ENCODE results near the gene LRBA. TPM values are rescaled to one million over a fixed set of nuclear protein-coding genes. Genes with fewer than 3 reads are reported as not detected.
A peak's percentile ranks its signal among the peaks of the same experiment; 100 is the strongest.

The LRBA gene
- total RNA-seq, 8 experiments from 2014 or later: 15.9 to 71.4 (median 24.7) TPM

- Histone ChIP-seq H3K4me3 (no peak overlapping the region), H3K27ac (no peak overlapping the region), H3K4me1 (replicated peaks in 1 of 2) (peaks cover 2 to 23% of the 10 kb centered on the region in 2 donors)
- in situ Hi-C loops (cut with MboI; ENCODE audit: low pct_unique_long_range_greater_than_20kb in 2 of 9, low sequenced_read_pairs in 9 of 9, unreplicated experiment in 9 of 9): loop anchor here in 4 of 9 experiments (25.0 kb wide), 2 partner anchors 226 to 251 kb away; no protein-coding TSS in a partner anchor
- ATAC-seq (replicated peaks in 6 of 8): no peak
- WGBS, 10 experiments: 78 to 100% (median 94%) methylated on average over 1 of the region's 1 CpG; no CpG with 5 or more reads in 2 of the 10 experiments
Measured at GRCh38 chr4:150238591-150238990, 776.5 kb downstream of the LRBA start.

- in situ Hi-C loops (cut with MboI; ENCODE audit: low pct_unique_long_range_greater_than_20kb in 2 of 9, low sequenced_read_pairs in 9 of 9, unreplicated experiment in 9 of 9): loop anchor here in 4 of 9 experiments (25.0 kb wide), 2 partner anchors 225 to 250 kb away; no protein-coding TSS in a partner anchor
- WGBS, 10 experiments: 3 to 95% (median 79%) methylated on average over 1 to 6 of the region's 6 CpGs; no CpG with 5 or more reads in 1 of the 10 experiments
- Histone ChIP-seq H3K27ac (no peak overlapping the region), H3K4me1 (replicated peaks in 1 of 2) (peaks cover 2 to 23% of the 10 kb centered on the region in 2 donors), H3K4me3 (no peak overlapping the region)
- peak in 3 of 8 experiments; percentile 44 to 89 (median 89) for ATAC-seq (replicated peaks in 6 of 8)
Measured at GRCh38 chr4:150237110-150237872, 777.8 kb downstream of the LRBA start.

- ATAC-seq (replicated peaks in 6 of 8): peak in 3 of 8 experiments; percentile 18 to 56 (median 21)
- peaks cover 2 to 23% of the 10 kb centered on the region in 2 donors for H3K4me1 ChIP-seq (replicated peaks in 1 of 2)
- H3K27ac ChIP-seq: no peak overlapping the region
- in situ Hi-C loops (cut with MboI; ENCODE audit: low pct_unique_long_range_greater_than_20kb in 2 of 9, low sequenced_read_pairs in 9 of 9, unreplicated experiment in 9 of 9): loop anchor here in 4 of 9 experiments (25.0 kb wide), 2 partner anchors 224 to 249 kb away; no protein-coding TSS in a partner anchor
- H3K4me3 ChIP-seq: no peak overlapping the region
Measured at GRCh38 chr4:150236626-150237025, 778.5 kb downstream of the LRBA start.

- 23 to 82% (median 36%) methylated on average over 1 to 5 of the region's 6 CpGs; no CpG with 5 or more reads in 2 of the 10 experiments for WGBS, 10 experiments
- Histone ChIP-seq H3K4me1 (replicated peaks in 1 of 2) (peaks cover 4 to 28% of the 10 kb centered on the region in 2 donors), H3K4me3 (no peak overlapping the region), H3K27ac (no peak overlapping the region)
- peak; percentile 36 to 96 (median 82) for ATAC-seq (replicated peaks in 6 of 8)
- in situ Hi-C loops (cut with MboI; ENCODE audit: low pct_unique_long_range_greater_than_20kb in 2 of 9, low sequenced_read_pairs in 9 of 9, unreplicated experiment in 9 of 9): loop anchor here in 4 of 9 experiments (25.0 kb wide), 2 partner anchors 224 to 249 kb away; no protein-coding TSS in a partner anchor
Measured at GRCh38 chr4:150235808-150236271, 779.2 kb downstream of the LRBA start.

- Histone ChIP-seq H3K27ac (no peak overlapping the region), H3K4me3 (no peak overlapping the region), H3K4me1 (replicated peaks in 1 of 2) (peaks cover 9 to 33% of the 10 kb centered on the region in 2 donors)
- WGBS, 10 experiments: 57 to 100% (median 92%) methylated on average over 1 to 4 of the region's 5 CpGs; no CpG with 5 or more reads in 1 of the 10 experiments
- ATAC-seq (replicated peaks in 6 of 8): no peak
- in situ Hi-C loops (cut with MboI; ENCODE audit: low pct_unique_long_range_greater_than_20kb in 2 of 9, low sequenced_read_pairs in 9 of 9, unreplicated experiment in 9 of 9): loop anchor here in 4 of 9 experiments (25.0 kb wide), 2 partner anchors 223 to 248 kb away; no protein-coding TSS in a partner anchor
Measured at GRCh38 chr4:150235317-150235716, 779.8 kb downstream of the LRBA start.

- WGBS, 10 experiments: 72 to 100% (median 96%) methylated on average over 1 to 5 of the region's 5 CpGs; no CpG with 5 or more reads in 2 of the 10 experiments
- no peak overlapping the region for H3K27ac ChIP-seq
- H3K4me1 ChIP-seq (replicated peaks in 1 of 2): peaks cover 17 to 41% of the 10 kb centered on the region in 2 donors
- H3K4me3 ChIP-seq: no peak overlapping the region
- in situ Hi-C loops (cut with MboI; ENCODE audit: low pct_unique_long_range_greater_than_20kb in 2 of 9, low sequenced_read_pairs in 9 of 9, unreplicated experiment in 9 of 9): loop anchor here in 4 of 9 experiments (25.0 kb wide), 2 partner anchors 222 to 247 kb away; no protein-coding TSS in a partner anchor
- ATAC-seq (replicated peaks in 6 of 8): no peak
Measured at GRCh38 chr4:150234246-150234645, 780.8 kb downstream of the LRBA start.

- Histone ChIP-seq H3K4me1 (replicated peaks in 1 of 2) (peaks cover 21 to 45% of the 10 kb centered on the region in 2 donors), H3K4me3 (no peak overlapping the region), H3K27ac (no peak overlapping the region)
- ATAC-seq (replicated peaks in 6 of 8): peak in 1 of 8 experiments; percentile 5
- in situ Hi-C loops (cut with MboI; ENCODE audit: low pct_unique_long_range_greater_than_20kb in 2 of 9, low sequenced_read_pairs in 9 of 9, unreplicated experiment in 9 of 9): loop anchor here in 4 of 9 experiments (25.0 kb wide), 2 partner anchors 220 to 245 kb away; no protein-coding TSS in a partner anchor
- WGBS, 10 experiments: 66 to 100% (median 91%) methylated on average over 1 to 5 of the region's 6 CpGs; no CpG with 5 or more reads in 2 of the 10 experiments
Measured at GRCh38 chr4:150232029-150232428, 783.1 kb downstream of the LRBA start.

- 50 to 100% (median 82%) methylated on average over 2 to 4 of the region's 4 CpGs; no CpG with 5 or more reads in 1 of the 10 experiments for WGBS, 10 experiments
- H3K4me1 ChIP-seq (replicated peaks in 1 of 2): peaks cover 21 to 37% of the 10 kb centered on the region in 2 donors
- ATAC-seq (replicated peaks in 6 of 8): peak in 2 of 8 experiments; percentile 42 to 76
- in situ Hi-C loops (cut with MboI; ENCODE audit: low pct_unique_long_range_greater_than_20kb in 2 of 9, low sequenced_read_pairs in 9 of 9, unreplicated experiment in 9 of 9): loop anchor here in 4 of 9 experiments (25.0 kb wide), 2 partner anchors 219 to 244 kb away; no protein-coding TSS in a partner anchor
- H3K4me3 ChIP-seq: no peak overlapping the region
- no peak overlapping the region for H3K27ac ChIP-seq
Measured at GRCh38 chr4:150231107-150231770, 783.8 kb downstream of the LRBA start.

GRCh38 chr4:150230561-150230960 lies 784.5 kb downstream of the LRBA start:
- H3K4me1 ChIP-seq (replicated peaks in 1 of 2): peaks cover 21 to 30% of the 10 kb centered on the region in 2 donors
- ATAC-seq (replicated peaks in 6 of 8): peak in 2 of 8 experiments; percentile 29
- in situ Hi-C loops (cut with MboI; ENCODE audit: low pct_unique_long_range_greater_than_20kb in 2 of 9, low sequenced_read_pairs in 9 of 9, unreplicated experiment in 9 of 9): loop anchor here in 4 of 9 experiments (25.0 kb wide), 2 partner anchors 218 to 243 kb away; no protein-coding TSS in a partner anchor
- H3K4me3 ChIP-seq: no peak overlapping the region
- H3K27ac ChIP-seq: no peak overlapping the region
- 11 to 100% (median 67%) methylated on average over 1 to 2 of the region's 2 CpGs; no CpG with 5 or more reads in 3 of the 10 experiments for WGBS, 10 experiments

- Histone ChIP-seq H3K4me3 (no peak overlapping the region), H3K4me1 (replicated peaks in 1 of 2) (peaks cover 19 to 23% of the 10 kb centered on the region in 2 donors), H3K27ac (no peak overlapping the region)
- peak in 7 of 8 experiments; percentile 25 to 80 (median 64) for ATAC-seq (replicated peaks in 6 of 8)
- 0 to 44% (median 17%) methylated on average over 1 of the region's 1 CpG; no CpG with 5 or more reads in 3 of the 10 experiments for WGBS, 10 experiments
- in situ Hi-C loops (cut with MboI; ENCODE audit: low pct_unique_long_range_greater_than_20kb in 2 of 9, low sequenced_read_pairs in 9 of 9, unreplicated experiment in 9 of 9): loop anchor here in 4 of 9 experiments (25.0 kb wide), 2 partner anchors 217 to 242 kb away; no protein-coding TSS in a partner anchor
Measured at GRCh38 chr4:150229520-150229919, 785.6 kb downstream of the LRBA start.

- Histone ChIP-seq H3K4me3 (no peak overlapping the region), H3K4me1 (replicated peaks in 1 of 2) (peaks cover 9 to 10% of the 10 kb centered on the region in 2 donors), H3K27ac (no peak overlapping the region)
- ATAC-seq (replicated peaks in 6 of 8): peak in 3 of 8 experiments; percentile 28 to 77 (median 63)
- WGBS, 10 experiments: 20 to 100% (median 76%) methylated on average over 1 to 6 of the region's 6 CpGs; no CpG with 5 or more reads in 1 of the 10 experiments
- in situ Hi-C loops (cut with MboI; ENCODE audit: low pct_unique_long_range_greater_than_20kb in 2 of 9, low sequenced_read_pairs in 9 of 9, unreplicated experiment in 9 of 9): loop anchor here in 7 of 9 experiments (25.0 kb wide), 2 partner anchors 213 to 238 kb away; no protein-coding TSS in a partner anchor
Measured at GRCh38 chr4:150224896-150225591, 790.0 kb downstream of the LRBA start.
